K562 (cell line): ENCODE measurements around the gene POLG. TPM values are rescaled to one million over a fixed set of nuclear protein-coding genes. Genes with fewer than 3 reads are reported as not detected.
A peak's percentile ranks its signal among the peaks of the same experiment; 100 is the strongest.

Experiments
- E2F8 ChIP-seq: fragments of 450-650 bp; IDR thresholded peaks from 2 replicates; pipeline ENCODE4 v1.7.1; 2018; ENCODE audit warnings: mild to moderate bottlenecking, low read depth; ENCODE audit not compliant: partially characterized antibody
- NFE2 ChIP-seq: IDR thresholded peaks from 2 replicates; pipeline ENCODE4 v1.6.1; 2014; ENCODE audit warnings: antibody characterized with exemption, low read depth
- RBFOX2 ChIP-seq: fragments of 200-400 bp; formaldehyde crosslinking; IDR thresholded peaks from 2 replicates; pipeline ENCODE4 v1.6.1; 2017; ENCODE audit warnings: low read depth, mild to moderate bottlenecking, low read length, moderate library complexity
- ZBTB12 ChIP-seq: fragments of 250-450 bp; sonication (Bioruptor Pico); IDR thresholded peaks from 2 replicates; pipeline ENCODE4 v1.4.0; 2020
- ZNF232 ChIP-seq: sonication (generic); formaldehyde crosslinking; IDR thresholded peaks from 2 replicates; pipeline ENCODE4 v1.8.0; 2022; ENCODE audit warnings: mild to moderate bottlenecking, missing genetic modification reagents
- polyA plus RNA-seq, 8 experiments: library from polyadenylated mRNA; depleted of rRNA in 4 of 8; stranded (reverse) in 5 of 8; unstranded in 3 of 8; fragments of >200 nt; fragmentation: Nextera tagmentation in 2 of 8; fragmentation: Illumina TruSeq in 1 of 8; extraction: Ambion mirVana in 2 of 8; extraction: Trizol in 1 of 8; gene quantifications; 2 replicates each; pipeline versions ENCODE4 v1.2.1 to v1.2.3, GENCODE V29; 2011 to 2014; ENCODE audit warnings: inconsistent platforms in 1 of 8, missing spikeins in 1 of 8
- total RNA-seq, 7 experiments: library from RNA; depleted of rRNA in 6 of 7; stranded (reverse); fragments of >200 nt in 6 of 7; fragmentation: Illumina TruSeq in 2 of 7; extraction: Trizol in 2 of 7; gene quantifications; 2 replicates each; pipeline versions ENCODE4 v1.2.1 to v1.2.3, GENCODE V29; 2011 to 2021; ENCODE audit warnings: low replicate concordance in 1 of 7
- TF ChIP-seq, protein P1 (sequence below), 2 experiments: fragments of 450-650 bp in 1 of 2; sonication (generic) in 1 of 2; formaldehyde crosslinking in 1 of 2; IDR thresholded peaks; 2 replicates each; pipeline versions ENCODE4 v1.7.1 to v1.9.0; 2016 to 2022; ENCODE audit warnings: inconsistent platforms in 1 of 2, mild to moderate bottlenecking in 1 of 2, missing genetic modification reagents in 1 of 2
- TF ChIP-seq, protein P2 (sequence below), 3 experiments: fragments of 200-800 bp in 1 of 3; fragments of 250-450 bp in 1 of 3; fragments of 450-650 bp in 1 of 3; sonication (Bioruptor Pico) in 1 of 3; sonication (Bioruptor generic) in 1 of 3; formaldehyde crosslinking in 1 of 3; IDR thresholded peaks; 2 replicates each; pipeline versions ENCODE4 v1.6.1 to v1.8.0; 2016 to 2022; ENCODE audit warnings: mild to moderate bottlenecking in 2 of 3, missing genetic modification characterization in 2 of 3, missing compliant biosample characterization in 1 of 3, moderate library complexity in 1 of 3

The POLG gene
- total and polyA plus RNA-seq, 9 of the 15 experiments (the other 6 are each of a cell fraction or from before 2014, with no cell fraction given), result 15.2 to 83.8 (median 38.6) TPM

GRCh38 chr15:89367485-89368451 is 33.1 kb upstream of the POLG start (continued):
- TF ChIP-seq, protein P1, sequence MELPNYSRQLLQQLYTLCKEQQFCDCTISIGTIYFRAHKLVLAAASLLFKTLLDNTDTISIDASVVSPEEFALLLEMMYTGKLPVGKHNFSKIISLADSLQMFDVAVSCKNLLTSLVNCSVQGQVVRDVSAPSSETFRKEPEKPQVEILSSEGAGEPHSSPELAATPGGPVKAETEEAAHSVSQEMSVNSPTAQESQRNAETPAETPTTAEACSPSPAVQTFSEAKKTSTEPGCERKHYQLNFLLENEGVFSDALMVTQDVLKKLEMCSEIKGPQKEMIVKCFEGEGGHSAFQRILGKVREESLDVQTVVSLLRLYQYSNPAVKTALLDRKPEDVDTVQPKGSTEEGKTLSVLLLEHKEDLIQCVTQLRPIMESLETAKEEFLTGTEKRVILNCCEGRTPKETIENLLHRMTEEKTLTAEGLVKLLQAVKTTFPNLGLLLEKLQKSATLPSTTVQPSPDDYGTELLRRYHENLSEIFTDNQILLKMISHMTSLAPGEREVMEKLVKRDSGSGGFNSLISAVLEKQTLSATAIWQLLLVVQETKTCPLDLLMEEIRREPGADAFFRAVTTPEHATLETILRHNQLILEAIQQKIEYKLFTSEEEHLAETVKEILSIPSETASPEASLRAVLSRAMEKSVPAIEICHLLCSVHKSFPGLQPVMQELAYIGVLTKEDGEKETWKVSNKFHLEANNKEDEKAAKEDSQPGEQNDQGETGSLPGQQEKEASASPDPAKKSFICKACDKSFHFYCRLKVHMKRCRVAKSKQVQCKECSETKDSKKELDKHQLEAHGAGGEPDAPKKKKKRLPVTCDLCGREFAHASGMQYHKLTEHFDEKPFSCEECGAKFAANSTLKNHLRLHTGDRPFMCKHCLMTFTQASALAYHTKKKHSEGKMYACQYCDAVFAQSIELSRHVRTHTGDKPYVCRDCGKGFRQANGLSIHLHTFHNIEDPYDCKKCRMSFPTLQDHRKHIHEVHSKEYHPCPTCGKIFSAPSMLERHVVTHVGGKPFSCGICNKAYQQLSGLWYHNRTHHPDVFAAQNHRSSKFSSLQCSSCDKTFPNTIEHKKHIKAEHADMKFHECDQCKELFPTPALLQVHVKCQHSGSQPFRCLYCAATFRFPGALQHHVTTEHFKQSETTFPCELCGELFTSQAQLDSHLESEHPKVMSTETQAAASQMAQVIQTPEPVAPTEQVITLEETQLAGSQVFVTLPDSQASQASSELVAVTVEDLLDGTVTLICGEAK (IDR thresholded peaks at IDR 0.05), result peak; percentile 76
- TF ChIP-seq, protein P1 (CRISPR knock-in tag; IDR thresholded peaks at IDR 0.05), result no peak
- TF ChIP-seq E2F8 (peak; percentile 50), RBFOX2 (0 out of 2 replicates have a peak, but pooled peaks have one; percentile 44), NFE2 (no peak), ZBTB12 (0 out of 2 replicates have a peak, but pooled peaks have one; percentile 44), ZNF232 (CRISPR knock-in tag) (peak; percentile 57; the same call in 1 of the 2 replicates)
- TF ChIP-seq, protein P2, sequence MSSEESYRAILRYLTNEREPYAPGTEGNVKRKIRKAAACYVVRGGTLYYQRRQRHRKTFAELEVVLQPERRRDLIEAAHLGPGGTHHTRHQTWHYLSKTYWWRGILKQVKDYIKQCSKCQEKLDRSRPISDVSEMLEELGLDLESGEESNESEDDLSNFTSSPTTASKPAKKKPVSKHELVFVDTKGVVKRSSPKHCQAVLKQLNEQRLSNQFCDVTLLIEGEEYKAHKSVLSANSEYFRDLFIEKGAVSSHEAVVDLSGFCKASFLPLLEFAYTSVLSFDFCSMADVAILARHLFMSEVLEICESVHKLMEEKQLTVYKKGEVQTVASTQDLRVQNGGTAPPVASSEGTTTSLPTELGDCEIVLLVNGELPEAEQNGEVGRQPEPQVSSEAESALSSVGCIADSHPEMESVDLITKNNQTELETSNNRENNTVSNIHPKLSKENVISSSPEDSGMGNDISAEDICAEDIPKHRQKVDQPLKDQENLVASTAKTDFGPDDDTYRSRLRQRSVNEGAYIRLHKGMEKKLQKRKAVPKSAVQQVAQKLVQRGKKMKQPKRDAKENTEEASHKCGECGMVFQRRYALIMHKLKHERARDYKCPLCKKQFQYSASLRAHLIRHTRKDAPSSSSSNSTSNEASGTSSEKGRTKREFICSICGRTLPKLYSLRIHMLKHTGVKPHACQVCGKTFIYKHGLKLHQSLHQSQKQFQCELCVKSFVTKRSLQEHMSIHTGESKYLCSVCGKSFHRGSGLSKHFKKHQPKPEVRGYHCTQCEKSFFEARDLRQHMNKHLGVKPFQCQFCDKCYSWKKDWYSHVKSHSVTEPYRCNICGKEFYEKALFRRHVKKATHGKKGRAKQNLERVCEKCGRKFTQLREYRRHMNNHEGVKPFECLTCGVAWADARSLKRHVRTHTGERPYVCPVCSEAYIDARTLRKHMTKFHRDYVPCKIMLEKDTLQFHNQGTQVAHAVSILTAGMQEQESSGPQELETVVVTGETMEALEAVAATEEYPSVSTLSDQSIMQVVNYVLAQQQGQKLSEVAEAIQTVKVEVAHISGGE (CRISPR knock-in tag; IDR thresholded peaks at IDR 0.05), result peak in 1 of 3 experiments; percentile 68; a peak in 2 of 6 replicates
